NB4 (cell line): Measurements from ENCODE around the gene PASK.

Source experiments
- CTCF ChIP-seq: IDR thresholded peaks from one replicate; pipeline ENCODE4 v1.5.1; 2012; ENCODE audit warnings: low read depth, low read length
- MAX ChIP-seq: IDR thresholded peaks from 2 replicates; pipeline ENCODE4 v1.6.1; 2011; ENCODE audit warnings: low read depth, low read length
- MYC ChIP-seq: IDR thresholded peaks from 2 replicates; pipeline ENCODE4 v1.6.1; 2011; ENCODE audit warnings: low read depth, low read length
- POLR2A ChIP-seq: IDR thresholded peaks from 2 replicates; pipeline ENCODE4 v1.6.1; 2011; ENCODE audit warnings: mild to moderate bottlenecking; ENCODE audit not compliant: insufficient read length; ENCODE audit errors: extremely low read depth

- no peak for TF ChIP-seq CTCF
- TF ChIP-seq POLR2A = no peak
- no peak for TF ChIP-seq MAX
- no peak for TF ChIP-seq MYC
Measured at GRCh38 chr2:241131531-241131930, 17.7 kb downstream of the PASK start.
